GM12872 (cell line): Measurements from ENCODE around the gene PHF19.

Source experiments
- TF ChIP-seq, protein P1 (sequence below): IDR thresholded peaks from 3 replicates; pipeline ENCODE4 v1.5.1; 2011; ENCODE audit warnings: low read depth, mild to moderate bottlenecking, low read length, moderate library complexity; ENCODE audit not compliant: insufficient read depth

PHF19 gene

DNA sequence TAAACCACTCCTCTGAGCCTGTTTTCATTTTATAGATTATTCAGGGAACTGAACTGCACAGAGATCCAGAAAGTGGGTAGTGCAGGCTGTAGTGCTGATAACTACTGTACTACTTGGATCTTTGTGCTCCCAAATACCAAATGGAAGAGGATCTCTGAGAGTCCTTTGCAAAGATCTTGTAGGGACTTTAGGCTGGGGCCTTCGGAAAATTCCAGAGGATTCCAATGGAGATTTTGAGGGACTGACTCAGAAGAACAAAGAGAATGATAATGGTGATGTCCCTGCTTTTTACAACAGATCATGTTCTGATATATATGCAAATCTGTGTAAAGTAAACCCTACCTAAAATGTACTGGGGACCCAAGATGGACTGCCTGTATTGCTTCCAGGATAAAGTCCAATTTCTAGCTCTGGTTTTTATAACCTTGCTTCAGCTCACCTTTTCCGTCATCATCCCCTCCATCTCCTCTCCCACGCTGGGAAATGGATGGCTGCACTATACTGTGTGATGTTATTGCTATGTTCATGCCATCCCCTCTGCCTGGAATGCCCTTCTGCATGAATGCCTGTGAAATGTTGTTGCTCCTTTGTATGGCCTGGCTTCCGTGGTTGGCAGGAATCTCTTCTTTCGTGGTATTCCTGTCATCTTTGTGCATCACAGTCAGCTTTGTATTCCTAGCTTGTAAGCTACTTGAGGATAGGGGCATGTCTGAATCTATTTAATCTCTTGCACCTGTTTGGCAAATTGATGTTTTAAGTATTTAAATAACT is 24.6 kb downstream of the PHF19 start:
- TF ChIP-seq, protein P1, sequence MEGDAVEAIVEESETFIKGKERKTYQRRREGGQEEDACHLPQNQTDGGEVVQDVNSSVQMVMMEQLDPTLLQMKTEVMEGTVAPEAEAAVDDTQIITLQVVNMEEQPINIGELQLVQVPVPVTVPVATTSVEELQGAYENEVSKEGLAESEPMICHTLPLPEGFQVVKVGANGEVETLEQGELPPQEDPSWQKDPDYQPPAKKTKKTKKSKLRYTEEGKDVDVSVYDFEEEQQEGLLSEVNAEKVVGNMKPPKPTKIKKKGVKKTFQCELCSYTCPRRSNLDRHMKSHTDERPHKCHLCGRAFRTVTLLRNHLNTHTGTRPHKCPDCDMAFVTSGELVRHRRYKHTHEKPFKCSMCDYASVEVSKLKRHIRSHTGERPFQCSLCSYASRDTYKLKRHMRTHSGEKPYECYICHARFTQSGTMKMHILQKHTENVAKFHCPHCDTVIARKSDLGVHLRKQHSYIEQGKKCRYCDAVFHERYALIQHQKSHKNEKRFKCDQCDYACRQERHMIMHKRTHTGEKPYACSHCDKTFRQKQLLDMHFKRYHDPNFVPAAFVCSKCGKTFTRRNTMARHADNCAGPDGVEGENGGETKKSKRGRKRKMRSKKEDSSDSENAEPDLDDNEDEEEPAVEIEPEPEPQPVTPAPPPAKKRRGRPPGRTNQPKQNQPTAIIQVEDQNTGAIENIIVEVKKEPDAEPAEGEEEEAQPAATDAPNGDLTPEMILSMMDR = no peak

DNA sequence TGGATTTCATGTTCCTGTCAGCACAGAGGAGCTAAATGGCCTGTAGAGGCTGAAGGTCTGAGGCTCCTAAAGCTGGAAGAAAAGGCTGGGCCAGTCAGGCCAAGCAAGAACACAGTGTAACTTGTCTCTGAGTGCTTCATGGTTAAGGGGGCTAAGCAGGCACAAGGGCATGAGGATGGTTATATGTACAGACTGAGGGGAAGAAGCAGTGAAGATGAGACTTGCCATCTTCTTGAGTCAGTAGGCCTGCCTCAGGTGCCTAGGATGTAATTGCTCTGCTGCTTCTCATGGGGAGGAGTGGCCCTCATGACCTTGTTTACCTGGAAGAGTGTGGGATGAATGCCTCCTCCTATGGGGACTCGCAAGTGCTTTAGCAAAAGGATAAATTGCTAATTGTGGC is 25.5 kb downstream of the PHF19 start:
- TF ChIP-seq, protein P1 = no peak

DNA sequence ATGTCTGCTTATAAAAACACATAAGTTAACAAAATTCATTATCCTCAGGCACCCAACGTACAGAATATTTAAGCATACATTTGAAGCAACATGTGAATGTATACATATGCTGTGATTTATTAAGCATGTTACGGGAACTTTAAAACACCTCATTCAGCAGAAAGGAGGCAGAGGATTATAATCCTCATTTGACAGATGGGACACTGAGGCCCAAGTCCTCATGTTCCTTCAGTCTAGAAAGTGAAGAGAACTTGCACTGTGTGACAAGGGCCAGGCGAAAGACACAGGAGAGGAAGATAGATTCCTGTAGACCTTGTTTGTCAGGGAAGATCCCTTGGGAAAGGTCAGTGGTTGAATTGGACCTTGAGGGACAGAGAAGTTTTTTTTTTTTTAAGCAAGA is 26.7 kb downstream of the PHF19 start:
- TF ChIP-seq, protein P1 = no peak

DNA sequence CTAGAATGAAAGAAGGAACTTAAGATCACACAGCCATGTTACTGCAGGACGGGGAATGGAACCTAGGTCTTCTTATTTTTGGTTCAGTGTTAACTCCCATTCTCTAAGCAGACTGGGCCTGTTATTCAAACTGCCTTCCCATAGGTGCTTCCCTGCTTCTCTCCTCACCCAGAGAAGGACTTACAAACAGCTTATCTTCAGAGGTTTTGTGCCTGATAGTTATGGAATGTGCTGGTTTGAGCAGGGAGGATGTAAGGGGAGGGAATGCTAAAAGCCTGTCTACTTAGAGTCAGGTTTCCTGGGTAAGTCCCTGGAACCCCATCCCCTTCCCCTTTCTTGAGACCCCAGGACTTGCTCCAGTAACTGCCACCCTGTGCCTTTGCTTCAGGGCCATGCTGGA is 30.1 kb downstream of the PHF19 start:
- TF ChIP-seq, protein P1 = no peak

DNA sequence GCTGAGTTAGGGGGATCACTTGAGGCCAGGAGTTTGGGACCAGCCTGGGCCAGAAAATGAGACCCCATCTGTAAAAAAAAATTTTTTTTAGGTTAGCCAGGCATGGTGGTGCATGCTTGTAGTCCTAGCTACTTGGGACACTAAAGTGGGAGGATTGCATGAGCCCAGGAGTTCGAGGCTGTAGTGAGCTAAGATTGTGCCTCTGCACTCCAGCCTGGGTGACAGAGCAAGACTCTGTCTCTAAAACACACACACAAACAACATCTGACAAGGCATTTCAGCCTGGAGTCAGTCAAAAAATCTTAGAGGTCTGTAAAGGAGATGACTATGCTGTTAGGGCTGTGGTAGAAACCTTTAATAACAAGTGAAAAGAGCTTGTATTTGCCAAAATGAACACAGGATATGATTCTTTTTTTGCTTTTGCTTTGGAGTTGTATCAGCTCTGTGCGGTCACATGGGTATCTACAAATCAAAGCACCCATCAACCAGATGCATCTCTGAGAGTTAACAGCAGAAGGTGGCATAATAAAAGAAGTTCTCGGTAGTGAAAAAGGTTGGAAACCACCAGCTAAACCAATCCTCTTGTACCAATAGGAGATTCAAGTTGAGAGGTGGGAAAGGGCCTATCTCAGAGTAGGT is 30.6 kb downstream of the PHF19 start:
- TF ChIP-seq, protein P1 = no peak

DNA sequence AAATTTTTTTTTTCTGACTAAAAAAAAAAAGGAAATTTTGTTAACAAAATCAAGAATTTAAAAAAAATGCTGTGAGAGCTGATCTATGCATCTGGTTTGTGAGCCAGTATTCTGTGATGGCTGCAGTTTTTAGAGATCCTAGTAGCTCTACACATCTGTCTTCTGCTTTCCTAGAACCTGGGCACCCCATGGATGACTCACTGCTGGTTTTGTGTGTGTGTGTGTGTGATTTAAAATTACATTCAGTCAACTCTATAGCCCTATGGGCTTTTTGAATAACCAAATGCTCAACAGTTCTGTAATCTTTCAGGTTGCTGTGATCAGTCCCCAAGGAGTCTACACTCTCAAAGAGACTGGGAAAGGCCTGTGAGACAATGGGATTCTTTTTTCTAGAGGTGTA is 31.7 kb downstream of the PHF19 start:
- TF ChIP-seq, protein P1 = no peak

DNA sequence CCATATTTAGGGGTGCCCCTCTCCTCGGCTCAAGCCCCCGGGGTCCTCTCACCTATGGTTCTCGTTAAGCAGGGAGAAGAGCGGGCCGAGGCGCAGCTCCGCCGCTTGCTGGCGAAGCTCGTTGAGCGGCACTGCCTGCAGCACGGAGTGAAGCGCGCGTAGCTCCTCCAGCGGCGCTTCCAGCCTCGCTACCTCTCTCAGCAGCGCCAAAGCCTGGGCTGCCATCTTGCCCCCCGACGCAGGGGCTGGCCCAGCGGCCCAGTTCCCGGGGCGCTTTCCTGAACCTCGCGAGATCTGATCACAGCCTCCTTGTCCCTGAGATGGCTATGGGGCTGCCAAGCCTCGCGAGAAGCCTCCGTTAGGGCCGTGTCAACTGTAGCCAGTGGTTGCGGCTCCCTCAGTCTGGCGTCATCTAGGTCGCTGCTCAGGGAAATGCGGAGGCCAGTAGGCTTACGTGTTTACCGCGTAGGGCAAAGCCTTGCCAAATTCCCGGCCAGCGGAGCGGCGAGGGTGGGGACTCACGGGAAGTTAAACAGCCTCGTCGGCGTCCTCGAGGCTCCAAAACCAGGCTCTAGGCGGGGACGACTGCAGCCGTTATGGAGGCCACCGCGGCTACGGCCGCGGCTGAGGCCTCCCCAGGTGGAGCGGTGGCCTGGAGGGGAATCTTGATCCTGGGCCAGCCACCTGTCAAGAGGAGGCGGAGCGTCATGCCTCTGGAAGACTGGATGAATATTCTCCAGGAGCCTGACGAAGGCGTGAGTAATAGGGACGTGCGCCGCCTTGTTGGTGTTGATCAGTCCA is 34.1 kb downstream of the PHF19 start, which contains the start of gene PSMD5:
Gene PSMD5 (minus strand): TSS at position 238 of the 801 bp plus-strand sequence. CDS start 13 bp downstream, at position 225.
- TF ChIP-seq, protein P1 = no peak
